Neural cell (in vitro differentiated cells): ENCODE measurements around the gene EXOC4.

Experiments used
- EP300 ChIP-seq: fragments of 450-650 bp; conservative IDR thresholded peaks from 2 replicates; pipeline ENCODE4 v1.6.1; 2014; ENCODE audit warnings: antibody characterized with exemption, mild to moderate bottlenecking, moderate library complexity; ENCODE audit not compliant: poor library complexity, severe bottlenecking
- TAF1 ChIP-seq: IDR thresholded peaks from 2 replicates; pipeline ENCODE4 v1.6.1; 2012; ENCODE audit warnings: low read depth
- TF ChIP-seq, protein P1 (sequence below): fragments of 450-650 bp; IDR thresholded peaks from 2 replicates; pipeline ENCODE4 v1.5.1; 2014; ENCODE audit warnings: antibody characterized with exemption, mild to moderate bottlenecking, moderate library complexity; ENCODE audit not compliant: poor library complexity, severe bottlenecking

DNA sequence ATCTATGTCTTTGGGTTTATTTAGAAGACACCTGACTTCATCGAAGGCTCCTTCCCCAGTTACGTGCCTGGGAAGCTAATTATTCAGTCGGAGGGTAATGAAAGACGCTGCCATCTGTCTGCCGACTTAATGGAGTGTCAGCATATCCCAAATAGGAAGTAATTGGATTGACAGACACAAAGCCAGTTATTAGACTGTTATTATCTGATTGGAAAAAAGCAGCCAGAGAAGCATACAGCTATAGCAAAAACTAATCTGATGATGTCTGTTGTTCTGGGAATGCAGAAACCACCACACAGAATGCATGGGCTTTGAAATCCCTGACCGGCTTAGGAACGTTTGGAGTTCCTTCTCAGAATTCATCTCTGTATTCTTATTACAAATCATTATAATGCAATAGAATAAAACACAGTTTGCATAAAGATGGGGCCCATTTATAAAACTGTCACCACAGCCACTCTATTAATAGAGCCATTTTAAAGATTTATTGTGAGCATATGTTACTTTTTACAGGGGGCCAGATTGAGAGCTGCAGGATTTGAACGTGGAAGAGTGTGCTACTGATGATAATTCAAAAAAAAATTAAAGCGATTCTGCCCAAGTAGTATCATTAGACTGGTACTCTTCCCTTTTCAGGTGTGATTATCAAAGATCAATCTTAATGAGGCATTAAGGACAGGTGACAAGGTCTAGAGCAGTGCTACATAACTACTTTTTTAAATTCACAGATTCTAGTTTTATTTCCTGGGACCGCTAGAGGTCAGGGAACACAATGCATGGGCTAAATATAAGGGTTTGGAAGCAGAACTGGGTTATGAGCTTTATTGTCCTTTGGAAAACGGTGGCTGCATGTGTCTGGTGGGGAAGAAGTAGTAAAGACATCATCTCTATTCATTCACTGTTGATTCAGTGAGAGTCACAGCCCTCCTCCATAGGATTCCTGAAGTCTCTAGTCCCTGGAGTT, 544.2 kb downstream of the EXOC4 start:
- TF ChIP-seq, protein P1, sequence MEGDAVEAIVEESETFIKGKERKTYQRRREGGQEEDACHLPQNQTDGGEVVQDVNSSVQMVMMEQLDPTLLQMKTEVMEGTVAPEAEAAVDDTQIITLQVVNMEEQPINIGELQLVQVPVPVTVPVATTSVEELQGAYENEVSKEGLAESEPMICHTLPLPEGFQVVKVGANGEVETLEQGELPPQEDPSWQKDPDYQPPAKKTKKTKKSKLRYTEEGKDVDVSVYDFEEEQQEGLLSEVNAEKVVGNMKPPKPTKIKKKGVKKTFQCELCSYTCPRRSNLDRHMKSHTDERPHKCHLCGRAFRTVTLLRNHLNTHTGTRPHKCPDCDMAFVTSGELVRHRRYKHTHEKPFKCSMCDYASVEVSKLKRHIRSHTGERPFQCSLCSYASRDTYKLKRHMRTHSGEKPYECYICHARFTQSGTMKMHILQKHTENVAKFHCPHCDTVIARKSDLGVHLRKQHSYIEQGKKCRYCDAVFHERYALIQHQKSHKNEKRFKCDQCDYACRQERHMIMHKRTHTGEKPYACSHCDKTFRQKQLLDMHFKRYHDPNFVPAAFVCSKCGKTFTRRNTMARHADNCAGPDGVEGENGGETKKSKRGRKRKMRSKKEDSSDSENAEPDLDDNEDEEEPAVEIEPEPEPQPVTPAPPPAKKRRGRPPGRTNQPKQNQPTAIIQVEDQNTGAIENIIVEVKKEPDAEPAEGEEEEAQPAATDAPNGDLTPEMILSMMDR: no peak
- TF ChIP-seq EP300: no peak
- no peak for TF ChIP-seq TAF1
